PC-9 (cell line): Measurements from ENCODE around the gene FBRSL1.

Source experiments
- CTCF ChIP-seq: fragments of 200-600 bp; sonication (generic); conservative IDR thresholded peaks from 2 replicates; pipeline ENCODE4 v1.6.1; 2017; ENCODE audit warnings: mixed run types, antibody characterized with exemption, mild to moderate bottlenecking, moderate library complexity
- EZH2 ChIP-seq: fragments of 200-600 bp; sonication (generic); IDR thresholded peaks from 2 replicates; pipeline ENCODE4 v1.8.0; 2017; ENCODE audit warnings: antibody characterized with exemption, low read depth

- TF ChIP-seq CTCF (no peak), EZH2 (no peak)
Observed at GRCh38 chr12:132503618-132504204, 13.8 kb downstream of the FBRSL1 start.
